ENCODE measurements around the gene PAX5.

PAX5 gene

GRCh38 chr9:36864491-36865410 lies 169.3 kb downstream of the PAX5 start:
- DNase-seq (ENCODE audit: low read depth in 4 of 4, low spot score in 1 of 4), result no peak

- no peak for DNase-seq (ENCODE audit: low read depth in 4 of 4, low spot score in 1 of 4)
Observed at GRCh38 chr9:36862206-36863145, 171.6 kb downstream of the PAX5 start.

GRCh38 chr9:36861528-36862205 lies 172.4 kb downstream of the PAX5 start:
- no peak for DNase-seq (ENCODE audit: low read depth in 4 of 4, low spot score in 1 of 4)

GRCh38 chr9:36858805-36859375 lies 175.2 kb downstream of the PAX5 start:
- DNase-seq (ENCODE audit: low read depth in 4 of 4, low spot score in 1 of 4), result no peak

- DNase-seq (ENCODE audit: low read depth in 4 of 4, low spot score in 1 of 4), result peak in 1 of 4 experiments; percentile 22
Observed at GRCh38 chr9:36855448-36856315, 178.4 kb downstream of the PAX5 start.

GRCh38 chr9:36854751-36855150 lies 179.3 kb downstream of the PAX5 start:
- DNase-seq (ENCODE audit: low read depth in 4 of 4, low spot score in 1 of 4), result no peak

- DNase-seq (ENCODE audit: low read depth in 4 of 4, low spot score in 1 of 4), result no peak
Observed at GRCh38 chr9:36854034-36854433, 180.0 kb downstream of the PAX5 start.

GRCh38 chr9:36853233-36853632 lies 180.8 kb downstream of the PAX5 start:
- DNase-seq (ENCODE audit: low read depth in 4 of 4, low spot score in 1 of 4), result no peak

GRCh38 chr9:36849943-36850342 lies 184.1 kb downstream of the PAX5 start:
- no peak for DNase-seq (ENCODE audit: low read depth in 4 of 4, low spot score in 1 of 4)

GRCh38 chr9:36848946-36849345 lies 185.1 kb downstream of the PAX5 start:
- DNase-seq (ENCODE audit: low read depth in 4 of 4, low spot score in 1 of 4), result no peak

- no peak for DNase-seq (ENCODE audit: low read depth in 4 of 4, low spot score in 1 of 4)
Observed at GRCh38 chr9:36847781-36848673, 186.0 kb downstream of the PAX5 start.

GRCh38 chr9:36846621-36847020 lies 187.4 kb downstream of the PAX5 start:
- DNase-seq (ENCODE audit: low read depth in 4 of 4, low spot score in 1 of 4), result no peak

- no peak for DNase-seq (ENCODE audit: low read depth in 4 of 4, low spot score in 1 of 4)
Observed at GRCh38 chr9:36845844-36846243, 188.2 kb downstream of the PAX5 start.

GRCh38 chr9:36844961-36845360 lies 189.1 kb downstream of the PAX5 start:
- no peak for DNase-seq (ENCODE audit: low read depth in 4 of 4, low spot score in 1 of 4)

GRCh38 chr9:36843964-36844363 lies 190.1 kb downstream of the PAX5 start:
- DNase-seq (ENCODE audit: low read depth in 4 of 4, low spot score in 1 of 4), result no peak

- DNase-seq (ENCODE audit: low read depth in 4 of 4, low spot score in 1 of 4), result no peak
Observed at GRCh38 chr9:36842560-36843530, 191.2 kb downstream of the PAX5 start.

GRCh38 chr9:36840898-36841536 lies 193.1 kb downstream of the PAX5 start:
- DNase-seq (ENCODE audit: low read depth in 4 of 4, low spot score in 1 of 4), result no peak

Measured in stimulated activated CD4-positive, alpha-beta T cell treated with anti-CD3 and anti-CD28 coated beads, Interleukin-1b, Interleukin-23, amount 100 ng/mL, for 24 hours (primary cell).